IMR-90 (cell line): Measurements from ENCODE around the gene ECM2. TPM values are rescaled to one million over a fixed set of nuclear protein-coding genes. Genes with fewer than 3 reads are reported as not detected.

Experiments used
- ATAC-seq: fragments of 200-7000 bp; cut with Tn5 transposase; 2 replicates; pipeline ENCODE4 v1.9.1; 2020; ENCODE audit warnings: low read depth, mild to moderate bottlenecking, moderate library complexity
- BruUV-seq: library from RNA; stranded (reverse); fragments of 400-500 nt; replicated peaks from 2 replicates; lab custom pipeline; 2021; lab: Mats Ljungman, UMichigan
- CTCF ChIA-PET: fragments of 300-600 bp; formaldehyde crosslinking; extraction: SDS; loops from one replicate; lab custom pipeline; 2021; ENCODE audit warnings: antibody characterized with exemption; lab: Yijun Ruan, JAX
- POLR2A ChIA-PET: fragments of 300-600 bp; sonication (Branson Sonifier 250); formaldehyde crosslinking; loops from one replicate; lab custom pipeline; 2022; ENCODE audit warnings: antibody characterized with exemption; ENCODE audit not compliant: unreplicated experiment; lab: Charles Lee
- DNase-seq: peaks from one replicate; pipeline ENCODE4 v3.0.0; 2013
- H2AFZ ChIP-seq: replicated peaks from 2 replicates; pipeline ENCODE3; 2013; ENCODE audit warnings: low read length, mild to moderate bottlenecking; ENCODE audit not compliant: poor library complexity
- H2AK5ac ChIP-seq: 2 replicates; pipeline ENCODE4 v1.6.1; 2013; ENCODE audit warnings: low read depth, low read length, inconsistent platforms
- H2AK9ac ChIP-seq: replicated peaks from 2 replicates; pipeline ENCODE3; 2013; ENCODE audit warnings: mild to moderate bottlenecking, low read depth, low read length, moderate library complexity; ENCODE audit not compliant: poor library complexity
- H2BK120ac ChIP-seq: 2 replicates; pipeline ENCODE4 v1.6.1; 2013; ENCODE audit warnings: low read depth, low read length, inconsistent platforms
- H2BK15ac ChIP-seq: 3 replicates; pipeline ENCODE4 v1.6.1; 2013; ENCODE audit warnings: low read depth, low read length, inconsistent platforms
- H2BK20ac ChIP-seq: 2 replicates; pipeline ENCODE4 v1.6.1; 2013; ENCODE audit warnings: low read depth, mild to moderate bottlenecking, inconsistent platforms, low read length, moderate library complexity
- H2BK5ac ChIP-seq: 2 replicates; pipeline ENCODE4 v1.6.1; 2013; ENCODE audit warnings: mild to moderate bottlenecking, low read depth, low read length, inconsistent platforms; ENCODE audit not compliant: poor library complexity, severe bottlenecking
- H3K14ac ChIP-seq: replicated peaks from 2 replicates; pipeline ENCODE4 v1.6.1; 2013; ENCODE audit warnings: low read depth, low read length, inconsistent platforms
- H3K18ac ChIP-seq: 2 replicates; pipeline ENCODE4 v1.6.1; 2013; ENCODE audit warnings: low read depth, low read length, control low read depth
- H3K23ac ChIP-seq: 2 replicates; pipeline ENCODE4 v1.6.1; 2013; ENCODE audit warnings: low read depth, low read length, inconsistent platforms
- H3K27ac ChIP-seq: 2 replicates; pipeline ENCODE4 v1.5.1; 2013; ENCODE audit warnings: mild to moderate bottlenecking, control low read depth, low read length; ENCODE audit not compliant: insufficient read depth
- H3K27me3 ChIP-seq: 2 replicates; pipeline ENCODE4 v1.6.1; 2013; ENCODE audit warnings: low read length; ENCODE audit not compliant: control insufficient read depth, insufficient read depth
- H3K36me3 ChIP-seq: 2 replicates; pipeline ENCODE4 v1.6.1; 2013; ENCODE audit warnings: low read length, mixed read lengths; ENCODE audit not compliant: control insufficient read depth, insufficient read depth
- H3K4ac ChIP-seq: 2 replicates; pipeline ENCODE4 v1.6.1; 2013; ENCODE audit warnings: low read depth, low read length, inconsistent platforms
- H3K4me1 ChIP-seq: 2 replicates; pipeline ENCODE4 v1.6.1; 2013; ENCODE audit warnings: low read length, mixed read lengths; ENCODE audit not compliant: control insufficient read depth, insufficient read depth
- H3K4me2 ChIP-seq: 2 replicates; pipeline ENCODE4 v1.6.1; 2013; ENCODE audit warnings: low read depth, mild to moderate bottlenecking, control low read depth, low read length, moderate library complexity
- H3K4me3 ChIP-seq: 2 replicates; pipeline ENCODE4 v1.5.1; 2013; ENCODE audit warnings: low read depth, mild to moderate bottlenecking, control low read depth, low read length, moderate library complexity; ENCODE audit not compliant: insufficient read depth
- H3K56ac ChIP-seq: 2 replicates; pipeline ENCODE4 v1.6.1; 2013; ENCODE audit warnings: low read length, inconsistent platforms; ENCODE audit not compliant: insufficient read depth; ENCODE audit errors: extremely low read depth
- H3K79me1 ChIP-seq, 2 experiments: 2 replicates each; pipeline ENCODE4 v1.6.1; 2013; ENCODE audit warnings: low read length in 2 of 2, inconsistent platforms in 1 of 2, low read depth in 1 of 2
- H3K9ac ChIP-seq: 2 replicates; pipeline ENCODE4 v1.6.1; 2013; ENCODE audit warnings: low read depth, low read length, control low read depth
- H3K9me1 ChIP-seq: 2 replicates; pipeline ENCODE4 v1.6.1; 2013; ENCODE audit warnings: low read length, inconsistent platforms; ENCODE audit not compliant: insufficient read depth
- H3K9me3 ChIP-seq: 2 replicates; pipeline ENCODE4 v1.6.1; 2013; ENCODE audit warnings: low read length; ENCODE audit not compliant: control insufficient read depth, insufficient read depth
- H4K20me1 ChIP-seq: 2 replicates; pipeline ENCODE4 v1.6.1; 2013; ENCODE audit warnings: low read length, inconsistent platforms; ENCODE audit not compliant: insufficient read depth
- H4K5ac ChIP-seq: 2 replicates; pipeline ENCODE4 v1.6.1; 2013; ENCODE audit warnings: mild to moderate bottlenecking, low read depth, low read length, control low read depth
- H4K8ac ChIP-seq, 2 experiments: 2 replicates each; pipeline ENCODE4 v1.6.1; 2013; ENCODE audit warnings: low read depth in 2 of 2, low read length in 2 of 2, control low read depth in 1 of 2, inconsistent platforms in 1 of 2
- H4K91ac ChIP-seq: 2 replicates; pipeline ENCODE4 v1.6.1; 2013; ENCODE audit warnings: low read depth, low read length, inconsistent platforms; ENCODE audit not compliant: insufficient read depth
- BHLHE40 ChIP-seq: fragments of 150-350 bp; IDR thresholded peaks from 2 replicates; pipeline ENCODE4 v1.6.1; 2016; ENCODE audit warnings: mild to moderate bottlenecking, low read depth, low read length
- CEBPB ChIP-seq: IDR thresholded peaks from 2 replicates; pipeline ENCODE4 v1.6.1; 2012; ENCODE audit warnings: low read depth, low read length, improper control_type of control experiment
- CHD1 ChIP-seq: IDR thresholded peaks from 2 replicates; pipeline ENCODE4 v1.6.1; 2012; ENCODE audit warnings: low read depth, low read length, improper control_type of control experiment
- ELK1 ChIP-seq: fragments of 150-350 bp; IDR thresholded peaks from 2 replicates; pipeline ENCODE4 v1.6.1; 2016; ENCODE audit warnings: low read depth, mild to moderate bottlenecking, low read length, moderate library complexity, borderline replicate concordance
- FOS ChIP-seq: fragments of 150-350 bp; IDR thresholded peaks from 2 replicates; pipeline ENCODE4 v1.6.1; 2016; ENCODE audit warnings: low read depth, low read length
- MAFK ChIP-seq: IDR thresholded peaks from 2 replicates; pipeline ENCODE4 v1.6.1; 2012; ENCODE audit warnings: low read depth, low read length, improper control_type of control experiment
- MAZ ChIP-seq: IDR thresholded peaks from 2 replicates; pipeline ENCODE4 v1.6.1; 2012; ENCODE audit warnings: low read depth, mild to moderate bottlenecking, low read length, improper control_type of control experiment, moderate library complexity, borderline replicate concordance
- MXI1 ChIP-seq: IDR thresholded peaks from 2 replicates; pipeline ENCODE4 v1.6.1; 2012; ENCODE audit warnings: low read depth, mild to moderate bottlenecking, low read length, moderate library complexity, borderline replicate concordance
- NFE2L2 ChIP-seq: fragments of 150-350 bp; IDR thresholded peaks from 2 replicates; pipeline ENCODE4 v1.6.1; 2016; ENCODE audit warnings: low read depth, mild to moderate bottlenecking, low read length
- POLR2A ChIP-seq: IDR thresholded peaks from 2 replicates; pipeline ENCODE4 v1.6.1; 2012; ENCODE audit warnings: mild to moderate bottlenecking, low read depth, low read length
- RAD21 ChIP-seq: IDR thresholded peaks from 2 replicates; pipeline ENCODE4 v1.6.1; 2012; ENCODE audit warnings: low read length, improper control_type of control experiment
- RCOR1 ChIP-seq: IDR thresholded peaks from 2 replicates; pipeline ENCODE4 v1.6.1; 2012; ENCODE audit warnings: mild to moderate bottlenecking, low read length, improper control_type of control experiment; ENCODE audit not compliant: insufficient replicate concordance
- RFX5 ChIP-seq: IDR thresholded peaks from 2 replicates; pipeline ENCODE4 v1.8.0; 2012; ENCODE audit warnings: low read depth, mild to moderate bottlenecking, low read length, moderate library complexity
- SMC3 ChIP-seq: fragments of 150-350 bp; IDR thresholded peaks from 2 replicates; pipeline ENCODE4 v1.6.1; 2016; ENCODE audit warnings: low read depth, mild to moderate bottlenecking, antibody characterized with exemption, low read length, moderate library complexity
- USF2 ChIP-seq: fragments of 150-350 bp; IDR thresholded peaks from 2 replicates; pipeline ENCODE4 v1.6.1; 2017; ENCODE audit warnings: mild to moderate bottlenecking, antibody characterized with exemption, low read length, low read depth
- dilution Hi-C: fragments of 300-500 bp; cut with HindIII; formaldehyde crosslinking; loops from one replicate; pipeline ENCODE4 v1.14.3; 2018; ENCODE audit warnings: low sequenced_read_pairs; ENCODE audit not compliant: unreplicated experiment
- in situ Hi-C: fragments of 300-500 bp; cut with MboI; formaldehyde crosslinking; loops from 3 replicates; pipeline ENCODE4 v1.14.3; 2019; ENCODE audit warnings: low sequenced_read_pairs, inconsistent platforms, mixed read lengths
- intact Hi-C: fragments of 100-400 bp; cut with micrococcal nuclease; formaldehyde crosslinking; loops from 2 replicates; pipeline ENCODE4 v1.10.0; 2022
- polyA plus RNA-seq, 3 experiments: library from polyadenylated mRNA; depleted of rRNA; stranded (reverse); fragments of >200 nt; gene quantifications; 2 replicates each; pipeline ENCODE4 v1.2.3, GENCODE V29; 2012; ENCODE audit warnings: low replicate concordance in 1 of 3
- total RNA-seq: library from RNA; depleted of rRNA; stranded (reverse); fragments of >200 nt; gene quantifications from 2 replicates; pipeline ENCODE4 v1.2.3, GENCODE V29; 2012
- TF ChIP-seq, protein P1 (sequence below): conservative IDR thresholded peaks from 2 replicates; pipeline ENCODE4 v1.5.1; 2012; ENCODE audit warnings: mild to moderate bottlenecking, low read depth, low read length, improper control_type of control experiment

ECM2 gene
- total and polyA plus RNA-seq, 2 of the 4 experiments (the other 2 are of a cell fraction), result 0.26 to 0.36 TPM

GRCh38 chr9:92482805-92483204 is 53.0 kb downstream of the ECM2 start:
- no peak overlapping the region for H3K56ac ChIP-seq
- CTCF ChIA-PET, result interaction anchor here (0.6 kb wide), 1 partner anchor 143 kb away, joined by 3 read pairs; no protein-coding TSS in a partner anchor
- no peak overlapping the region for H4K91ac ChIP-seq
- H3K4me1 ChIP-seq, result peaks cover 18% of the 10 kb centered on the region
- H2BK5ac ChIP-seq, result no peak overlapping the region
- BruUV-seq, result no TSS peak
- H3K14ac ChIP-seq, result no peak overlapping the region; the same call in 1 of the 2 replicates
- H2AK9ac ChIP-seq, result no peak overlapping the region
- TF ChIP-seq RAD21, result no peak
- no peak for TF ChIP-seq RCOR1
- TF ChIP-seq POLR2A, result no peak
- no peak for TF ChIP-seq CHD1
- TF ChIP-seq MXI1, result no peak
- TF ChIP-seq ELK1, result no peak
- no peak for TF ChIP-seq FOS
- TF ChIP-seq MAFK, result no peak
- no peak for TF ChIP-seq USF2
- TF ChIP-seq MAZ, result no peak
- TF ChIP-seq CEBPB, result no peak
- no peak for TF ChIP-seq BHLHE40
- no peak for TF ChIP-seq RFX5
- TF ChIP-seq NFE2L2, result no peak
- TF ChIP-seq, protein P1, sequence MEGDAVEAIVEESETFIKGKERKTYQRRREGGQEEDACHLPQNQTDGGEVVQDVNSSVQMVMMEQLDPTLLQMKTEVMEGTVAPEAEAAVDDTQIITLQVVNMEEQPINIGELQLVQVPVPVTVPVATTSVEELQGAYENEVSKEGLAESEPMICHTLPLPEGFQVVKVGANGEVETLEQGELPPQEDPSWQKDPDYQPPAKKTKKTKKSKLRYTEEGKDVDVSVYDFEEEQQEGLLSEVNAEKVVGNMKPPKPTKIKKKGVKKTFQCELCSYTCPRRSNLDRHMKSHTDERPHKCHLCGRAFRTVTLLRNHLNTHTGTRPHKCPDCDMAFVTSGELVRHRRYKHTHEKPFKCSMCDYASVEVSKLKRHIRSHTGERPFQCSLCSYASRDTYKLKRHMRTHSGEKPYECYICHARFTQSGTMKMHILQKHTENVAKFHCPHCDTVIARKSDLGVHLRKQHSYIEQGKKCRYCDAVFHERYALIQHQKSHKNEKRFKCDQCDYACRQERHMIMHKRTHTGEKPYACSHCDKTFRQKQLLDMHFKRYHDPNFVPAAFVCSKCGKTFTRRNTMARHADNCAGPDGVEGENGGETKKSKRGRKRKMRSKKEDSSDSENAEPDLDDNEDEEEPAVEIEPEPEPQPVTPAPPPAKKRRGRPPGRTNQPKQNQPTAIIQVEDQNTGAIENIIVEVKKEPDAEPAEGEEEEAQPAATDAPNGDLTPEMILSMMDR, result no peak
- TF ChIP-seq SMC3, result no peak
- no peak overlapping the region for H2BK20ac ChIP-seq
- no peak overlapping the region for H4K8ac ChIP-seq
- H3K27ac ChIP-seq, result no peak overlapping the region
- in situ Hi-C loops, result no loop called here
- no peaks in the 10 kb centered on the region for H4K20me1 ChIP-seq
- POLR2A ChIA-PET, result no interaction called here
- H3K23ac ChIP-seq, result no peak overlapping the region
- no peaks in the 10 kb centered on the region for H3K36me3 ChIP-seq
- 0 out of 2 replicates have a peak overlapping the region, but pooled peaks have one; percentile 5 for H3K4ac ChIP-seq
- no peak overlapping the region for H2BK15ac ChIP-seq
- H3K18ac ChIP-seq, result no peak overlapping the region; the same call in 1 of the 2 replicates
- H3K27me3 ChIP-seq, result no peaks in the 10 kb centered on the region
- peaks cover 7% of the 10 kb centered on the region for H3K9me1 ChIP-seq
- H3K4me2 ChIP-seq, result no peak overlapping the region
- ATAC-seq (no peak), DNase-seq (no peak)
- no peaks in the 10 kb centered on the region for H3K9me3 ChIP-seq
- intact Hi-C loops, result no loop called here
- no peak overlapping the region for H3K9ac ChIP-seq
- no peak overlapping the region for H4K5ac ChIP-seq
- no peak overlapping the region for H2BK120ac ChIP-seq
- H3K79me1 ChIP-seq, result peaks cover 0 to 2% of the 10 kb centered on the region in 2 experiments; a peak in 1 of 4 replicates
- no peak overlapping the region for H2AK5ac ChIP-seq
- H3K4me3 ChIP-seq, result no peak overlapping the region
- dilution Hi-C loops, result no loop called here
- no peak overlapping the region for H2AFZ ChIP-seq
